NCI-H345 treated with DMSO at 0.1 percent for 48 hours (cell line): ENCODE results near the gene OR8B8.
"Not testable (repeated sequence)": the region's sequence is repeated elsewhere in the genome, so short reads cannot be mapped to it uniquely, and the experiment has no call there.

Experiments
- DNase-seq: peaks from one replicate; lab custom pipeline; 2025; ENCODE audit not compliant: unreplicated experiment; lab: John Stamatoyannopoulos, UW

The OR8B8 gene

DNA sequence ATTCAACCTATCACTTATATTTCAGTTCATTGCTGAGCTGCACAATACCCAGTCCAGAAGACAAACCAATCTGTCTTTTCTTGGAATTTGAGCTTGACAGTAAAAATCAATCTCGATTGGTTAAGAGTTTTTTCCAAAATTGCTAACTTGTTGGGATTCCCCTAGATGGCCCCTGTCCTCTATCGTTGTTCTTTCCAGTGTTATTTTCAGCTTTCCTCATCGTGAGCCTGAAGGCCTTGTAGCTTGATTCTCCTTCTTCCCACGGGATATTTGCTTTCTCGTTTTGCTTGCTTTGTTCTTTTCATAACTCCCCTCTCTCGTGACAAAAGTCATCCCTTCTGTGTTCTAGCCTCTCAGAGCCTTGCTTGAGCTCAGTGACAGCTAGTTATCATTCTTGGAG is 3.1 kb downstream of the OR8B8 start:
- DNase-seq: no peak

DNA sequence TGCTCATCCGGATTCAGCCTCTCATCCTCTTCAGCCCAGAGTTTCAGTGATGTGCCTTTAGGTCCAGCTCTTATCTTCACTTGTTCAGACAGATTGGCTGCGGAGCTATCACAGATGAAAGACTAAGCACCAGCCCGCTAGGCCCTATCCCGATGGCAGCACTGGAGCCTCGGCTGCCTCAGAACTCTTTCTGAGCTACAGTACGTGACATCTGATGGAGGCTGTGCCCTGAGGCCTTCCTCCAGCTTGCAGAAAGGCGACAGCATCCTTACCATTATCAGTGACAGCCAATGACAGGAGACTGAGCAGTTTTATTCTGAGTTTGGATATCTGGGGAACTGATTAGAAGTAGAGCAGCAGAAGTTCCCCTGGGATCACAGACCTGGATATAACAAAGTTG is 4.0 kb downstream of the OR8B8 start:
- no peak for DNase-seq

DNA sequence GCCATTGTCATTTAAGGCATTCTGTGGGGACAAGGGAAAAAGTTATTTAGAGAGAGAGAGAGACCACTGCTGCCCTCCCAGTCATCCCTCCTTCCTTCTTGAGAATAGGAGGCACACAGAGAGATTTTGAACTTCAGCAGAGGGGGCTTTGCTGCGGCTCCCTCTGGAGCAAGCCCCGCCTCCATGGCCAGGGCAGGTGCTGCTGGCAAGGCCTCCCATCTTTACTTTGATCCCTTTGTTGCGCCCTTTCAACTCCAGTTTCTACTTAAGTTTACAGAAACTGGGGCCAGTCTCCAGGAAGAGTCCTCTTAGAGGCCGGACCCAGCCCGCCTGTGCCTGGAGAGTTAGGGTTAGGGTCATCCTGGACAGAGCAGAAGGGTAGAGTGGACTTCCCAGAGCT is 4.4 kb downstream of the OR8B8 start:
- DNase-seq: no peak

DNA sequence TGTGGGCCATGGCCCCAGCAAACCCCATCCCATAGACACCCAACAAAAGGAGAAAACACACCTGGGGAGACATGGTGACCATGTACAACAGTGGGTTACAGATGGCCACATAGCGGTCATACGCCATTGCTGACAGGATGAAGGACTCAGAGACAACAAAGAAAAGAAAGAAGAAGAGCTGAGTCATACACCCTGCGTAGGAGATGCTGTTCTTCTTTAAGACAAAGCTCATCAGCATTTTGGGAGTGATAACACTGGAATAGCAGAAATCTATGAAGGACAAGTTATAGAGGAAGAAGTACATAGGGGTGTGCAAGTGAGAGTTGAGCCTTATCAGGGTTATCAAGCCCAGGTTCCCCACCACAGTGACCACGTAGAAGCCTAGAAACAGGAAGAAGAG is 4.9 kb downstream of the OR8B8 start:
- DNase-seq: no peak

DNA sequence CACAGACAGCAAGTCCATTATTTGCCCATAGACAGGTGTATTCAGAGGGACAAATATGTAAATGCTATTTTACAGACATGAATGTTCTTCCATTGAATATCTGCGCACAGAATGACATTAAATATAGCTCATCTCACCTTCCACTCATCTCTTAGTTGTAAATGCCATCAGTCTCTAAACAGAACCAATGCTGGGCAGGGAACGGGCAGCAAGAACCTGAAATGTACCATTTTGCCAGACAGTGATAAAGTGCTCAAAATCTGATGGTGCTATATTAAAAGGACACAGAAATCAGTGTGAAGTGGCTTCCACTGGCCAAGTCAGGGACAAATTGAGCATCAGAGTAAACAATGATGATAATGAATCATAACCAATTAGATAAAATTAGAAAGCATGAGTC is 10.8 kb downstream of the OR8B8 start:
- DNase-seq: no peak

DNA sequence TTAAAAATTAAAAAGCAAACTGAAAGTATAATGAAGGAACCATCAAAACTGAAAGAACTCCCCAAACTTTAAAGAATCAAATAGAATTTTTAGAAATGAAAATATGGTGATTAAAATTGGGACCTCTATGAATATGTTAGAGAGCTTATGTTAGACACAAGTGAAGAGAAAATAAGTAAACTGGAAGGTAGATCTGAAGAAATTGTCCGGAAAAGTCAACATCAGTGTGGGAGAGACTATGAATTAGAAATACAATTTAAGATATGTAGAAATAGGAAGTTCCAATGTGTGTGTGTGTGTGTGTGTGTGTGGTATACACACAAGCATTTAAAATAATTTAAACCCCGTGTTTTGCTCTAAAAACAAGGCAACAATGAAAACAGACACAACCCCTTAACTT is 15.9 kb downstream of the OR8B8 start:
- DNase-seq: no peak

DNA sequence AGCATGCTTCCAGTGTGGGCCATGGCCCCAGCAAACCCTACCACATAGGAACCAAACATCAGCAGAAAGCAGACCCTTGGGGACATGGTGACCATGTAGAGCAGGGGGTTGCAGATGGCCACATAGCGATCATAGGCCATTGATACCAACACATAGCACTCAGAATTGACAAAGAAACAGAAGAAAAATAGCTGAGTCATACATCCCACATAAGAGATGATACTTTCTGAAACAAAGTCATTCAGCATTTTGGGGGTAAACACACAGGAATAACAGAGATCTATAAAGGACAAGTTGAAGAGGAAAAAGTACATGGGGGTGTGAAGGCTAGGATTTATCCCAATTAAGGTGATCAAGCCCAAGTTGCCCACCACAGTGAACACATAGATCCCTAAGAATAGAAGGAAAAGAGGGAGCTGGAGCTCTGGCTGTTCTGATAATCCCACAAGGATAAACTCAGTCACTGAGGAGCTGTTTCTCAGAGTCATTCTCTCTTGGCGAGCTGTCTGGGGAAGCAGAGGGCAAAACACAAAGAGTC is 21.0 kb downstream of the OR8B8 start, which contains the start of gene OR8B4:
OR8B4 (minus strand) TSS at position 488 of the 538 bp plus-strand sequence; CDS start at position 488, 0 bp downstream.
- no peak for DNase-seq

DNA sequence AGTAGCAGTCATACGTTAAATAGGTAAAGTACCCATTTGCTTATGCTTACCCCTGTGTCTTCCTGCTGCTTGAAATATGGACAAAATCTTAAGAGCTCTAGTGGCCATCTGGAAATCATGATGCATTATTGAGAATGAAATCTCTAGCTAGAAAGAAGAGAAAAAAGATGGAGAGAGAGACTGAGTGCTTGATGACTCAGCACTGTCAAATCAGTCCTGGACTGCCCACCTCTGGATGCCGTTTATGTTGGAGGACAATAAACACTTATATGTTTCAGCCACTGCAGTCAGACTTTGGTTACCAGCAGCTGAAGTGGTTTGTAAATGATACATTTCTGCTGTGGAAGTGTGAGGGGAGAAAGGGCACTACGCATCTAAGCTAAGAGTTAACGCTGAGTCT is 24.5 kb downstream of the OR8B8 start:
- no peak for DNase-seq

DNA sequence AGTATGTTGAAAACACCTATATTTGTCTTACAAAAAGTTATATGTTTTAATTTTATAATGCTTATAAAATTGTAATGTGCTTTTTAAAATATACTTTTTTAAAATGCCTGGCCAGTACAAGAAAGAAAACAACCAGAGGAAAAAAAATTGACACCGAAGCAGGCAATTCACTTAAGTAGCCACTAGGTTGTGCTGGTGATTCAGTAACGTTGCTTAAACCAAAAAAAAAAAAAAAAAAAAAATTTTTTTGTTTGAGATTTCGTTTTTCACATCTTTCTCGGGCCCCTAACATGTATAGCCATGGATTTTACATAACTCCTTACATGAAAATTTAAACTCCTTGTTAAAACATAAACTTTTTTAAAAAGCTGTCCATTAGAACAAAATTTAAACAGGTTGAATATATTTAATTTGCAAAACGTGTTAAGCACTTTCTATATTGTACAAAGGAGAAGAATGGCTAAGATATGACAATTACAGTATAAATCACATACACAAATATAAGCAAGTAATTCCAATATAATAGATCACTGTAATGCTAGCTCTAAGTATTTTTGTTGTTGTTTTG is 30.1 kb downstream of the OR8B8 start:
- DNase-seq: no peak

DNA sequence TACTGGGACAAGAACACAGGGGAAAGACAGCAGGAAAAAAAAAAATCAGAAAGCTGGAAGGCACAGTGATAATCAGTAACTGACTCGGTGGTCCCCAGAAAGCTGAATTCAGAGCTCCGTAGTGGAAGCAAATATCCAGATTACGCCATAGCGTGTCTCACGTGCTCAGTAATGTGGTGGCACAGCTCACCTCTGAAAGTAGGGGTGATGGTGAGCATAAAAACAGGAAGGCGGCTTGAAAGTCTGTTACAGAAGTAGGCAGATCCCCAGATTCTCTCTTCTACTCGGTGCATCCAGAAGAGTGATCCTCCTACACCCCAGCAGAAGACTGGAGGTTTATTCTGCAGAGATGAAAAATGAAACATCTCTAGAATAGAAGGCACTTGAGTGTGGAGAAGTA is 35.6 kb downstream of the OR8B8 start:
- DNase-seq: no peak

DNA sequence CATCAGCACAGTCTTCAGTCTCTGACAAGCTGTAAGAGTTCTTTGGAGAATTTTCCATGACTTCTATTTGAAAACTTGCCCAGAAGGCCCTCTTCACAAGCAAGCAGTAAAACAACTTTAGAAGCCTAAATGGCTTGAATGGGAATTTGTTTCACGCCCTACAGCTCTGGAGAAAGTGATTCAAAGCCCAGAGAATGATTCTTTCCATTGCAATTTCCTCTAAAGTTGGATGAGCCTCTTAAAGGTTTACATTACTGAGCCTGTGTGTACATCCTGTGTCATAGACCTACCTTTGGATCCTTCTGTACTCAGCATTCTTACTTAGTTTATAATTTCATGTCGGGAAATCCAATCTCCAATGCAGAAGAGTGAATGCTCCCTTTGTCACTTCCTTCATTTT is 39.9 kb downstream of the OR8B8 start:
- DNase-seq: no peak

DNA sequence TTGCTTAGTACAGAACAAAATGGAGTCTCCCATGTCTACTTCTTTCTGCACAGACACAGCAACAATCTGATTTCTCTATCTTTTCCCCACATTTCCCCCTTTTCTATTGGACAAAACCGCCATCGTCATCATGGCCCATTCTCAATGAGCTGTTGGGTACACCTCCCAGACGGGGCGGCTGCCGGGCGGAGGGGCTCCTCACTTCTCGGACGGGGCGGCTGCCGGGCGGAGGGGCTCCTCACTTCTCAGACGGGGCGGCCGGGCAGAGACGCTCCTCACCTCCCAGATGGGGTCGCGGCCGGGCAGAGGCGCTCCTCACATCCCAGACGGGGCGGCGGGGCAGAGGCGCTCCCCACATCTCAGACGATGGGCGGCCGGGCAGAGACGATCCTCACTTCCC is 42.3 kb downstream of the OR8B8 start:
- DNase-seq: not testable (repeated sequence)

DNA sequence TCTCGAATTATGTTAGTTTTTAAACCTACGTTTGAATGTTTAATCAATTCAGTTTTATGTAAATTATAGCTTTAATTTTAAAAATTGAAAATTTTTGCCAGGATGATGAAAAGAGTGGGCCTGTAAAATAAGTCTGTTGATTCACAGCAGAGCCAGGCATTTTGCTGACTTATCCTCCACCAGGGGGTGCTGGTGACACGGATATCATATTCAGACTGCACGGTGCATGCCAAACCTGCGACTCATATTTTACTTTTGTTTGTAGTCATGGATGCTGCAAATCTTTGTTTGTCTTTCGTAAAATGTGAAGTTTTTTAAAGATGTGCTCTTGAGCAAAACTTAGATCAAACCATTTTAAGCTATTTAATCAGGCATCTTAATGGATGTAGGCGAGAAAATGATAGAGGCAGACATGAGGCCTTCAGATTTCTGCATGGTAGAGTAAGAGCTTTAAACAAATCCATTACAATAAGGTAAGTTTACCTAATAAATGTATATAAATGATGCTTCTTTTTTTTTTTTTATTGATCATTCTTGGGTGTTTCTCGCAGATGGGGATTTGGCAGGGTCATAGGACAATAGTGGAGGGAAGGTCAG is 43.1 kb downstream of the OR8B8 start:
- peak; percentile 8 for DNase-seq

DNA sequence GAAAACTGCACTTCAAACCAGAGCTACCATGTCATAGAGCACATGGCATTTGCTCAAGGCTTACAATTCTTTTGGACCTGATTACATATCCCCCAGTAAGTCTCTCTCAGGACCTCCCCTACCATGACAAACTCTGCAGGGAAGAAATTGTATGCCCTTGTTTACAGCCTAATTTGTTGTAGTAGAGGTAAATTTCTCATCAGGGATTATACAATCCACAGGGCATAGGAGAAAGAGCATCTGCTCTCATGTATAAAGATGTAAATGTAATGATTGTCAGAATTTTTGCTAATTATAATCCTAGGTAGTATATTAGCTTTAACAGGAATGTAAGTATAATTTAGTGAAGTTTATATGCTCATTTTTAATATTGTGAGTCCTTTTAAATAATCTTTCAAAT is 46.6 kb downstream of the OR8B8 start, which contains the start of gene OR8B3:
OR8B3 (minus strand) TSS at position 101 of the 400 bp plus-strand sequence. CDS start 1,673 bp downstream, outside the sequence.
- no peak for DNase-seq

DNA sequence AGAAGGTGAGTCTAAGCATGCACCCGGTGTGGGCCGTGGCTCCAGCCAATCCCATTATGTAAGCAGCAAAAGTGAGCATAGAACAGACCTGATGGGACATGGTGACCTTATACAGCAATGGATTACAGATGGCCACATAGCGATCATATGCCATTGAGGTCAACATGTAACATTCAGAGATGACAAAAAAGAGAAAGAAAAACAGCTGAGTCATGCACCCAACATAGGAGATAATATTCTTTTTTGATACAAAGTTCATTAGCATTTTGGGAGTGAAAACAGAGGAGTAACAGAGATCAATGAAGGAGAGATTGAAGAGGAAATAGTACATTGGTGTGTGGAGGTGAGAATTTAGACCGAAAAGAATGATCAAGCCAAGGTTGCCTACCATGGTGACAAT is 48.6 kb downstream of the OR8B8 start:
- not testable (repeated sequence) for DNase-seq

DNA sequence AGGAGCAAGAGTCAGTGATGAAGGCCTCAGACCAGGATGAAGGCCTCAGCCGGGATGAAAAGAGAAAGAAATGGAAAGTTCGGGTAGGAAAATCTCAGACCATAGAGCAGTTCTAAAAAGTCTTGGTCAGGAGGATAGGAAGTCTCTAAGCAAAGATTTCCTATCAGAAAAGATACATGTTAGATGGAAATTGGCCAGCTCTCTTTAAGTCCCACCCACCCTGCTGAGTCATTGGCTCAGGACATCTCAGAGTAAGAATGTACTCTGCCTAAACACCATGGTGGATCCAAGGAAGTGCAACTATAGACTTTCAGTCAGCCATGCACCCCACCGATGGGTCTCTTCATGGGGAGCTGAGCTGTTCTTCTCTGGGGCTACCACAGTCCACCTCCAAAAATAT is 51.1 kb downstream of the OR8B8 start:
- DNase-seq: no peak
